COLO829 (cell line): ENCODE results near the gene TMEM18.

Source experiments
- DNase-seq: peaks from one replicate; pipeline ENCODE4 v3.0.0; 2012; ENCODE audit warnings: low spot score

The TMEM18 gene

GRCh38 chr2:634041-634440 lies 43.2 kb downstream of the TMEM18 start:
- DNase-seq: no peak

GRCh38 chr2:633371-633770 lies 43.8 kb downstream of the TMEM18 start:
- DNase-seq: no peak

GRCh38 chr2:632471-632870 lies 44.7 kb downstream of the TMEM18 start:
- DNase-seq: no peak

GRCh38 chr2:631741-632140 lies 45.5 kb downstream of the TMEM18 start:
- no peak for DNase-seq

GRCh38 chr2:630451-631320 lies 46.5 kb downstream of the TMEM18 start:
- no peak for DNase-seq

GRCh38 chr2:629961-630360 lies 47.2 kb downstream of the TMEM18 start:
- DNase-seq: no peak

- DNase-seq: peak; percentile 13
Measured at GRCh38 chr2:628651-629050, 48.6 kb downstream of the TMEM18 start.

- DNase-seq: no peak
Measured at GRCh38 chr2:627926-628560, 49.2 kb downstream of the TMEM18 start.

- DNase-seq: no peak
Measured at GRCh38 chr2:627340-627709, 49.9 kb downstream of the TMEM18 start.

- no peak for DNase-seq
Measured at GRCh38 chr2:626491-627339, 50.5 kb downstream of the TMEM18 start.

- no peak for DNase-seq
Measured at GRCh38 chr2:625415-626333, 51.5 kb downstream of the TMEM18 start.

GRCh38 chr2:624551-625347 lies 52.5 kb downstream of the TMEM18 start:
- DNase-seq: no peak

GRCh38 chr2:624096-624495 lies 53.1 kb downstream of the TMEM18 start:
- no peak for DNase-seq

GRCh38 chr2:623130-623922 lies 53.9 kb downstream of the TMEM18 start:
- no peak for DNase-seq

GRCh38 chr2:622357-622756 lies 54.8 kb downstream of the TMEM18 start:
- no peak for DNase-seq

GRCh38 chr2:621303-622099 lies 55.7 kb downstream of the TMEM18 start:
- no peak for DNase-seq

- no peak for DNase-seq
Measured at GRCh38 chr2:620471-621302, 56.5 kb downstream of the TMEM18 start.

- DNase-seq: no peak
Measured at GRCh38 chr2:620004-620403, 57.2 kb downstream of the TMEM18 start.
